Nephron progenitor cell (in vitro differentiated cells): ENCODE measurements around the gene ANO4.
A peak's percentile ranks its signal among the peaks of the same experiment; 100 is the strongest.
"Not testable (repeated sequence)": the region's sequence is repeated elsewhere in the genome, so short reads cannot be mapped to it uniquely, and the experiment has no call there.

ENCODE experiments used
- DNase-seq: peaks from one replicate; pipeline ENCODE4 v3.0.0; 2021
- H3K27ac Mint-ChIP-seq: 2 replicates; pipeline ENCODE4 v1.8.0; 2021; ENCODE audit warnings: mild to moderate bottlenecking, moderate library complexity, mixed read lengths
- H3K27me3 Mint-ChIP-seq: 2 replicates; pipeline ENCODE4 v1.8.0; 2021; ENCODE audit warnings: mild to moderate bottlenecking, low read depth, mixed read lengths; ENCODE audit not compliant: poor library complexity
- H3K36me3 Mint-ChIP-seq: 2 replicates; pipeline ENCODE4 v1.8.0; 2021; ENCODE audit warnings: low read depth, mixed read lengths
- H3K4me1 Mint-ChIP-seq: 2 replicates; pipeline ENCODE4 v1.8.0; 2021; ENCODE audit warnings: mixed read lengths
- H3K4me3 Mint-ChIP-seq: 2 replicates; pipeline ENCODE4 v1.8.0; 2021; ENCODE audit warnings: mild to moderate bottlenecking, moderate library complexity, mixed read lengths
- H3K9me3 Mint-ChIP-seq: 2 replicates; pipeline ENCODE4 v1.8.0; 2021; ENCODE audit warnings: mild to moderate bottlenecking, moderate library complexity, mixed read lengths
- CTCF ChIP-seq: fragments of 200-600 bp; sonication (generic); IDR thresholded peaks from 2 replicates; pipeline ENCODE4 v1.5.0; 2021; ENCODE audit warnings: antibody characterized with exemption

Gene ANO4

GRCh38 chr12:101078536-101079285, 284.1 kb downstream of the ANO4 start:
- DNase-seq: no peak
- Mint-ChIP-seq H3K9me3 (no peaks in the 10 kb centered on the region), H3K36me3 (no peaks in the 10 kb centered on the region), H3K4me3 (no peak overlapping the region), H3K27ac (peak overlapping the region; percentile 27), H3K27me3 (no peaks in the 10 kb centered on the region), H3K4me1 (peaks cover 43% of the 10 kb centered on the region)
- TF ChIP-seq CTCF: no peak

- no peaks in the 10 kb centered on the region for H3K9me3 Mint-ChIP-seq
- no peak overlapping the region for H3K4me3 Mint-ChIP-seq
- no peak for TF ChIP-seq CTCF
- peaks cover 4% of the 10 kb centered on the region for H3K27me3 Mint-ChIP-seq
- no peak overlapping the region for H3K27ac Mint-ChIP-seq
- H3K4me1 Mint-ChIP-seq: peaks cover 38% of the 10 kb centered on the region
- H3K36me3 Mint-ChIP-seq: no peaks in the 10 kb centered on the region
- DNase-seq: no peak
Measured at GRCh38 chr12:101082706-101083105, 288.1 kb downstream of the ANO4 start.

GRCh38 chr12:101086490-101087135, 292.0 kb downstream of the ANO4 start:
- TF ChIP-seq CTCF: no peak
- peak; percentile 20 for DNase-seq
- Mint-ChIP-seq H3K9me3 (no peaks in the 10 kb centered on the region), H3K27ac (peak overlapping the region; percentile 64), H3K4me3 (no peak overlapping the region), H3K27me3 (peaks cover 7% of the 10 kb centered on the region), H3K4me1 (peaks cover 29% of the 10 kb centered on the region), H3K36me3 (no peaks in the 10 kb centered on the region)

- no peaks in the 10 kb centered on the region for H3K36me3 Mint-ChIP-seq
- H3K27ac Mint-ChIP-seq: peak overlapping the region; percentile 55
- H3K27me3 Mint-ChIP-seq: peaks cover 7% of the 10 kb centered on the region
- TF ChIP-seq CTCF: no peak
- H3K4me3 Mint-ChIP-seq: peak overlapping the region; percentile 8
- DNase-seq: no peak
- H3K4me1 Mint-ChIP-seq: peaks cover 29% of the 10 kb centered on the region
- no peaks in the 10 kb centered on the region for H3K9me3 Mint-ChIP-seq
Measured at GRCh38 chr12:101087920-101088319, 293.3 kb downstream of the ANO4 start.

GRCh38 chr12:101089271-101089670, 294.7 kb downstream of the ANO4 start:
- Mint-ChIP-seq H3K4me1 (peaks cover 29% of the 10 kb centered on the region), H3K9me3 (no peaks in the 10 kb centered on the region), H3K4me3 (no peak overlapping the region), H3K27me3 (peaks cover 14% of the 10 kb centered on the region), H3K36me3 (no peaks in the 10 kb centered on the region), H3K27ac (no peak overlapping the region)
- no peak for DNase-seq
- TF ChIP-seq CTCF: no peak

GRCh38 chr12:101090222-101090621, 295.6 kb downstream of the ANO4 start:
- not testable (repeated sequence) for H3K36me3 Mint-ChIP-seq, H3K9me3 Mint-ChIP-seq, DNase-seq, H3K27ac Mint-ChIP-seq, H3K4me3 Mint-ChIP-seq
- peaks cover 29% of the 10 kb centered on the region for H3K4me1 Mint-ChIP-seq
- H3K27me3 Mint-ChIP-seq: peaks cover 14% of the 10 kb centered on the region
